GM19467 (cell line): ENCODE data around the gene FTCD.
A peak's percentile ranks its signal among the peaks of the same experiment; 100 is the strongest.
"Not testable (repeated sequence)": the region's sequence is repeated elsewhere in the genome, so short reads cannot be mapped to it uniquely, and the experiment has no call there.

Experiments used
- ATAC-seq: cut with Tn5 transposase; IDR thresholded peaks from one replicate; pipeline ENCODE4 v1.9.1; 2021; ENCODE audit warnings: mild to moderate bottlenecking, moderate library complexity; ENCODE audit not compliant: unreplicated experiment

The FTCD gene

GRCh38 chr21:46188226-46189212 is 33.1 kb upstream of the FTCD start:
- no peak for ATAC-seq

- no peak for ATAC-seq
Measured at GRCh38 chr21:46187814-46188213, 32.4 kb upstream of the FTCD start.

GRCh38 chr21:46187261-46187660 is 31.9 kb upstream of the FTCD start:
- ATAC-seq = no peak

- no peak for ATAC-seq
Measured at GRCh38 chr21:46185716-46186115, 30.3 kb upstream of the FTCD start.

- ATAC-seq = peak; percentile 41
Measured at GRCh38 chr21:46184625-46185555, 29.5 kb upstream of the FTCD start.

- peak; percentile 48 for ATAC-seq
Measured at GRCh38 chr21:46183910-46184624, 28.7 kb upstream of the FTCD start, which contains the start of gene SPATC1L. SPATC1L (minus strand) TSS chr21:46184459; CDS start chr21:46182816, 1,643 bp downstream.

GRCh38 chr21:46183337-46183909 is 28.0 kb upstream of the FTCD start:
- ATAC-seq = not testable (repeated sequence)

GRCh38 chr21:46182548-46183336 is 27.4 kb upstream of the FTCD start:
- ATAC-seq = no peak

- no peak for ATAC-seq
Measured at GRCh38 chr21:46181953-46182547, 26.7 kb upstream of the FTCD start.

- no peak for ATAC-seq
Measured at GRCh38 chr21:46181436-46181835, 26.1 kb upstream of the FTCD start.

- no peak for ATAC-seq
Measured at GRCh38 chr21:46180778-46181391, 25.5 kb upstream of the FTCD start.

GRCh38 chr21:46180079-46180722 is 24.8 kb upstream of the FTCD start:
- no peak for ATAC-seq

- ATAC-seq = no peak
Measured at GRCh38 chr21:46179708-46180078, 24.3 kb upstream of the FTCD start.

GRCh38 chr21:46178961-46179360 is 23.6 kb upstream of the FTCD start:
- ATAC-seq = no peak

GRCh38 chr21:46176443-46177129 is 21.2 kb upstream of the FTCD start:
- ATAC-seq = not testable (repeated sequence)

GRCh38 chr21:46173573-46173972 is 18.2 kb upstream of the FTCD start:
- ATAC-seq = no peak

GRCh38 chr21:46172863-46173528 is 17.6 kb upstream of the FTCD start:
- ATAC-seq = no peak
